ENCODE data around the gene PLSCR4. TPM values are rescaled to one million over a fixed set of nuclear protein-coding genes. Genes with fewer than 3 reads are reported as not detected.

Gene PLSCR4
- total and polyA plus RNA-seq, 2 of the 4 experiments (the other 2 are of a cell fraction) = 3.8 to 4.4 TPM

DNA sequence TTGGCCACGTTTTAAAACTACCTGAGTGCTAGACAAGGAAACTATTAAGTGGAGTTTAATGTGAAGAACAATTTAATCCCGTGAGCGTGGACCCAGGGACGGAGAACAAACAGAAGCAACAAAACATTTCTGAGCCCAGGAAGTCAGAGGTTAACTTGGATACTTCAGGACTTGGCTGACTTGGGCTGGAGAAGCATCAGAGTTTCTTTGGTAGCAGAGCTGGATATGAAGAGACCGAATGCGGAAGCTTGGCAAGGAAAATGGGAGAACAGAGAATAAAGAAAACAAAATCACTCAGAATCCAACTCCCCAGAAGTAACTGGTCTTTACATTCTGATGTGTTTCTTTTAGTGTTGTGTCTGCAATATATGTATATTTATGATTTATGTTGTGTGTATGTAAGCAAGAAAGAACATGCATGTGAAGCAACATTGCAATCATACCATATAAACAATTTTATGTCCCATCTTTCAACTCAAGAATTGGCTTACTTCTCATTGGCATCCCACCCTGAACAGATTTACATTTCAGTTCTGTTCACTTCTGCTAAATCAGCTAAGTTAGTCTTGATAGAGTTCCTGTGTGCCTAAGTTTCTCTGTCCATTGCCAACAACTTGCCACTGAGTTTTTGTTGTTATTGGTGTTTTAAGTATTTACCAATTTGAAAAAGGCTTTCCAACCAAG, 72.8 kb downstream of the PLSCR4 start:
- WGBS, 2 experiments (ENCODE audit: extremely low coverage in 2 of 2, insufficient read length in 1 of 2) = 85% methylated on average over 4 of the region's 6 CpGs; no CpG with 5 or more reads in 1 of the 2 experiments
- DNase-seq (no peak), ATAC-seq (ENCODE audit: low read depth) (no peak)
- no peaks in the 10 kb centered on the region; the same call in 1 of the 2 replicates for H3K9me1 ChIP-seq (ENCODE audit: insufficient read depth, low read length)
- H3K4me3 ChIP-seq (ENCODE audit: insufficient read depth, low read depth, low read length) = no peak overlapping the region
- no peaks in the 10 kb centered on the region for H3K9me3 ChIP-seq (ENCODE audit: control insufficient read depth, insufficient read depth, low read length)
- CTCF ChIA-PET = no interaction called here
- no peak overlapping the region for H3K4ac ChIP-seq (ENCODE audit: low read depth, low read length)
- intact Hi-C loops (cut with micrococcal nuclease) (no loop called here), dilution Hi-C loops (cut with HindIII; ENCODE audit: low sequenced_read_pairs, unreplicated experiment) (no loop called here), in situ Hi-C loops (cut with MboI; ENCODE audit: low sequenced_read_pairs) (loop anchor here (10.0 kb wide), 1 partner anchor 403 kb away; no protein-coding TSS in a partner anchor)
- no peaks in the 10 kb centered on the region for H3K27me3 ChIP-seq (ENCODE audit: control insufficient read depth, insufficient read depth, low read length)
- no peak overlapping the region for H3K9ac ChIP-seq (ENCODE audit: low read depth, low read length)
- H4K5ac ChIP-seq (ENCODE audit: low read depth, low read length) = no peak overlapping the region
- H2BK120ac ChIP-seq (ENCODE audit: low read depth, low read length) = no peak overlapping the region
- no peaks in the 10 kb centered on the region for H3K4me1 ChIP-seq (ENCODE audit: control insufficient read depth, insufficient read depth, low read length)
- H4K8ac ChIP-seq (ENCODE audit: low read depth in 2 of 2, low read length in 2 of 2) = no peak overlapping the region
- H3K14ac ChIP-seq (replicated peaks; ENCODE audit: low read depth, low read length) = no peak overlapping the region
- H2BK5ac ChIP-seq (ENCODE audit: low read depth, low read length, poor library complexity, severe bottlenecking) = no peak overlapping the region
- H4K91ac ChIP-seq (ENCODE audit: insufficient read depth, low read depth, low read length) = no peak overlapping the region
- POLR2A ChIA-PET (ENCODE audit: unreplicated experiment) = no interaction called here
- H4K20me1 ChIP-seq (ENCODE audit: insufficient read depth, low read length) = no peaks in the 10 kb centered on the region
- H3K36me3 ChIP-seq (ENCODE audit: control insufficient read depth, insufficient read depth, low read length) = no peaks in the 10 kb centered on the region
- TF ChIP-seq FOS (IDR thresholded peaks at IDR 0.05; ENCODE audit: low read depth, low read length) (no peak), MAZ (IDR thresholded peaks at IDR 0.05; ENCODE audit: borderline replicate concordance, low read depth, low read length) (no peak), ELK1 (IDR thresholded peaks at IDR 0.05; ENCODE audit: borderline replicate concordance, low read depth, low read length) (no peak), RCOR1 (IDR thresholded peaks at IDR 0.05; ENCODE audit: insufficient replicate concordance, low read length) (no peak), CTCF (conservative IDR thresholded peaks at IDR 0.05; ENCODE audit: low read depth, low read length) (no peak), CEBPB (IDR thresholded peaks at IDR 0.05; ENCODE audit: low read depth, low read length) (no peak), NFE2L2 (IDR thresholded peaks at IDR 0.05; ENCODE audit: low read depth, low read length) (no peak)
- H2AK9ac ChIP-seq (replicated peaks; ENCODE audit: low read depth, low read length, poor library complexity) = no peak overlapping the region
- no peak overlapping the region for H3K18ac ChIP-seq (ENCODE audit: low read depth, low read length)
- H2BK20ac ChIP-seq (ENCODE audit: low read depth, low read length) = no peak overlapping the region
- no peak overlapping the region for H3K4me2 ChIP-seq (ENCODE audit: low read depth, low read length)
- no TSS peak for BruUV-seq (replicated peaks)
- no peak overlapping the region for H3K27ac ChIP-seq (ENCODE audit: insufficient read depth, low read length)
- H2BK15ac ChIP-seq (ENCODE audit: low read depth, low read length) = no peak overlapping the region
- no peak overlapping the region for H2AK5ac ChIP-seq (ENCODE audit: low read depth, low read length)
- H3K56ac ChIP-seq (ENCODE audit: extremely low read depth, insufficient read depth, low read length) = no peak overlapping the region
- no peak overlapping the region for H2AFZ ChIP-seq (replicated peaks; ENCODE audit: low read length, poor library complexity)
- H3K23ac ChIP-seq (ENCODE audit: low read depth, low read length) = no peak overlapping the region
- no peaks in the 10 kb centered on the region for H3K79me1 ChIP-seq (ENCODE audit: low read depth in 1 of 2, low read length in 2 of 2)
